IPS-20b (cell line): ENCODE data around the gene RNF208.

ENCODE experiments used
- H3K27ac ChIP-seq: one replicate; pipeline ENCODE4 v1.5.1; 2013; ENCODE audit warnings: low read length
- H3K27me3 ChIP-seq: 2 replicates; pipeline ENCODE4 v1.6.1; 2013; ENCODE audit warnings: mild to moderate bottlenecking, low read length, inconsistent platforms; ENCODE audit not compliant: insufficient read depth
- H3K36me3 ChIP-seq: 2 replicates; pipeline ENCODE4 v1.6.1; 2013; ENCODE audit warnings: low read depth, mild to moderate bottlenecking, inconsistent platforms, low read length, moderate library complexity; ENCODE audit not compliant: insufficient read depth
- H3K4me1 ChIP-seq: 2 replicates; pipeline ENCODE4 v1.6.1; 2013; ENCODE audit warnings: mild to moderate bottlenecking, control low read depth, inconsistent platforms, low read length, moderate library complexity; ENCODE audit not compliant: insufficient read depth
- H3K4me3 ChIP-seq: 2 replicates; pipeline ENCODE4 v1.5.1; 2013; ENCODE audit warnings: mild to moderate bottlenecking, low read length, inconsistent platforms
- H3K9ac ChIP-seq: 2 replicates; pipeline ENCODE4 v1.6.1; 2013; ENCODE audit warnings: low read depth, mild to moderate bottlenecking, inconsistent platforms, low read length, moderate library complexity
- H3K9me3 ChIP-seq: 2 replicates; pipeline ENCODE4 v1.6.1; 2013; ENCODE audit warnings: mild to moderate bottlenecking, low read depth, low read length, inconsistent platforms; ENCODE audit not compliant: insufficient read depth

The RNF208 gene

GRCh38 chr9:137227853-137228505, 5.9 kb upstream of the RNF208 start:
- Histone ChIP-seq H3K9ac (no peak overlapping the region), H3K4me1 (peaks cover 3% of the 10 kb centered on the region; the same call in 1 of the 2 replicates), H3K27ac (no peak overlapping the region)

GRCh38 chr9:137227054-137227852, 5.2 kb upstream of the RNF208 start, which contains the start of gene RNF224:
TSS of gene RNF224 (plus strand) at chr9:137227502. CDS start at chr9:137228336, 834 bp downstream.
- H3K27ac ChIP-seq: no peak within 1 kb of the TSS
- H3K27me3 ChIP-seq: peaks cover 9% of the 10 kb centered on the region
- H3K9me3 ChIP-seq: no peaks in the 10 kb centered on the region
- no peak within 1 kb of the TSS for H3K4me3 ChIP-seq
- no peak within 1 kb of the TSS for H3K9ac ChIP-seq
- H3K4me1 ChIP-seq: peaks cover 3% of the 10 kb centered on the region; the same call in 1 of the 2 replicates
- H3K36me3 ChIP-seq: no peaks in the 10 kb centered on the region

More at GRCh38 chr9:137227853-137228505, 5.9 kb upstream of the RNF208 start:
- H3K27me3 ChIP-seq: peaks cover 2% of the 10 kb centered on the region
- H3K4me3 ChIP-seq: no peak overlapping the region
- no peaks in the 10 kb centered on the region for H3K9me3 ChIP-seq
- no peaks in the 10 kb centered on the region for H3K36me3 ChIP-seq

- H3K27ac ChIP-seq: no peak overlapping the region
- H3K27me3 ChIP-seq: peaks cover 9% of the 10 kb centered on the region
- no peak overlapping the region for H3K9ac ChIP-seq
- H3K4me3 ChIP-seq: no peak overlapping the region
- peaks cover 3% of the 10 kb centered on the region; the same call in 1 of the 2 replicates for H3K4me1 ChIP-seq
- no peaks in the 10 kb centered on the region for H3K36me3 ChIP-seq
- no peaks in the 10 kb centered on the region for H3K9me3 ChIP-seq
Observed at GRCh38 chr9:137226338-137227053, 4.5 kb upstream of the RNF208 start.

GRCh38 chr9:137225699-137226331, 3.8 kb upstream of the RNF208 start:
- Histone ChIP-seq H3K27me3 (peaks cover 9% of the 10 kb centered on the region), H3K9ac (no peak overlapping the region), H3K4me3 (no peak overlapping the region), H3K4me1 (peaks cover 3% of the 10 kb centered on the region; the same call in 1 of the 2 replicates), H3K9me3 (no peaks in the 10 kb centered on the region), H3K27ac (no peak overlapping the region), H3K36me3 (no peaks in the 10 kb centered on the region)

- Histone ChIP-seq H3K27me3 (peaks cover 9% of the 10 kb centered on the region), H3K9me3 (no peaks in the 10 kb centered on the region), H3K36me3 (no peaks in the 10 kb centered on the region), H3K27ac (no peak within 1 kb of the TSS), H3K4me3 (peak within 1 kb of the TSS; percentile 86), H3K4me1 (peaks cover 3% of the 10 kb centered on the region; the same call in 1 of the 2 replicates), H3K9ac (peak within 1 kb of the TSS; percentile 91)
Observed at GRCh38 chr9:137224830-137225694, 3.0 kb upstream of the RNF208 start, which contains the start of gene CYSRT1. TSS of gene CYSRT1 (plus strand) at chr9:137225174. CDS start at chr9:137225622, 448 bp downstream.

GRCh38 chr9:137223078-137223970, 1.3 kb upstream of the RNF208 start:
- Histone ChIP-seq H3K36me3 (no peaks in the 10 kb centered on the region), H3K27me3 (peaks cover 9% of the 10 kb centered on the region), H3K9ac (peak overlapping the region; percentile 91), H3K9me3 (no peaks in the 10 kb centered on the region), H3K4me1 (peaks cover 3% of the 10 kb centered on the region; the same call in 1 of the 2 replicates), H3K4me3 (peak overlapping the region; percentile 86), H3K27ac (no peak overlapping the region)

GRCh38 chr9:137221506-137222111, 431 bp downstream of the RNF208 start:
- 0 out of 2 replicates have a peak, but pooled peaks cover 1% of the 10 kb centered on the region for H3K36me3 ChIP-seq
- H3K4me3 ChIP-seq: peak overlapping the region; percentile 52; the same call in 1 of the 2 replicates
- H3K9me3 ChIP-seq: no peaks in the 10 kb centered on the region
- peaks cover 9% of the 10 kb centered on the region for H3K27me3 ChIP-seq
- H3K4me1 ChIP-seq: peaks cover 3% of the 10 kb centered on the region; the same call in 1 of the 2 replicates
- no peak overlapping the region for H3K9ac ChIP-seq
- no peak overlapping the region for H3K27ac ChIP-seq

- H3K27ac ChIP-seq: no peak overlapping the region
Observed at GRCh38 chr9:137221095-137221505, 940 bp downstream of the RNF208 start.

GRCh38 chr9:137220317-137221094, 1.5 kb downstream of the RNF208 start:
- Histone ChIP-seq H3K9me3 (no peaks in the 10 kb centered on the region), H3K27ac (no peak overlapping the region), H3K9ac (no peak overlapping the region), H3K4me3 (no peak overlapping the region), H3K4me1 (peaks cover 3% of the 10 kb centered on the region; the same call in 1 of the 2 replicates), H3K27me3 (peaks cover 9% of the 10 kb centered on the region), H3K36me3 (peaks cover 10% of the 10 kb centered on the region)

More at GRCh38 chr9:137221095-137221505, 940 bp downstream of the RNF208 start:
- Histone ChIP-seq H3K36me3 (0 out of 2 replicates have a peak, but pooled peaks cover 5% of the 10 kb centered on the region), H3K4me3 (no peak overlapping the region), H3K27me3 (peaks cover 9% of the 10 kb centered on the region), H3K9me3 (no peaks in the 10 kb centered on the region), H3K9ac (no peak overlapping the region), H3K4me1 (peaks cover 3% of the 10 kb centered on the region; the same call in 1 of the 2 replicates)
